Measurements from ENCODE around the gene SHROOM3. TPM values are rescaled to one million over a fixed set of nuclear protein-coding genes. Genes with fewer than 3 reads are reported as not detected.

SHROOM3 gene
- total and polyA plus RNA-seq, 2 of the 13 experiments (the other 11 are each of a cell fraction or from before 2014, with no cell fraction given): 0.01 TPM; not detected in 1

DNA sequence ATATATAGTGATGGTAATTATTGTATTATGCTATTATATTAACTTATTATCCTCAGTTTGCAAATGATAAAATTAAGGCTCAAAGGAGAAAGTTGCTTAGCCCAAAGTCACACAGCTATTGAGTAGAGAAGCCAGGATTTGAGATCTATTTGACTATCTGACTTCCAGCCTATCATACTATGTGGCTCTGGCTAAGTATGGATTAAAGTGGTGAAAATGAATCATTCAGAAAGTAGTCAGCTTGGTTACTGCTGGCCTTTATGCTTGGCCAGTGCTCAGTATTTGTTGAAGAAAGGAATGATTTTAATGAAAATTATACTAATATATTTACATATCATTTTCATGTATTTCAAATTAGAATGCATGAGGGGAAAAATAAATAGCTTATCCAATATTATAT, 219.8 kb downstream of the SHROOM3 start:
- no peak overlapping the region for H3K4me3 ChIP-seq (replicated peaks in 1 of 3; ENCODE audit: insufficient read depth in 1 of 3, low read depth in 2 of 3, low read length in 3 of 3)
- FAIRE-seq (no peak), DNase-seq (ENCODE audit: low spot score) (no peak), ATAC-seq (no peak)
- intact Hi-C loops (cut with micrococcal nuclease; ENCODE audit: unreplicated experiment) (no loop called here), in situ Hi-C loops (cut with HindIII; ENCODE audit: extremely low pct_ligation_motif_present, low pct_unique_long_range_greater_than_20kb) (no loop called here)
- ChIA-PET CTCF (ENCODE audit: low intra/inter-chr PET ratio, low total read pairs) (no interaction called here), POLR2A (no interaction called here)
- BruUV-seq (replicated peaks): no TSS peak
- H3K36me3 ChIP-seq (replicated peaks in 1 of 2; ENCODE audit: control insufficient read depth in 1 of 2, insufficient read depth in 2 of 2, low read length in 2 of 2): no peaks in the 10 kb centered on the region
- no peaks in the 10 kb centered on the region for H3K79me2 ChIP-seq (ENCODE audit: insufficient read depth, low read length)
- H2AFZ ChIP-seq (ENCODE audit: low read length): no peak overlapping the region
- no peaks in the 10 kb centered on the region for H4K20me1 ChIP-seq (ENCODE audit: insufficient read depth, low read length)
- H3K27ac ChIP-seq (ENCODE audit: extremely low read length, insufficient read depth, low read length): no peak overlapping the region
- TF ChIP-seq ADNP (CRISPR knock-in tag; IDR thresholded peaks at IDR 0.05): no peak
- no peak for TF ChIP-seq ZNF607 (CRISPR knock-in tag; IDR thresholded peaks at IDR 0.05; ENCODE audit: borderline replicate concordance)
- no peak for TF ChIP-seq ZNF496 (CRISPR knock-in tag; IDR thresholded peaks at IDR 0.05; ENCODE audit: insufficient replicate concordance)
- TF ChIP-seq ZNF709 (CRISPR knock-in tag; IDR thresholded peaks at IDR 0.05): no peak
- TF ChIP-seq ZNF264 (CRISPR knock-in tag; IDR thresholded peaks at IDR 0.05): no peak
- TF ChIP-seq MED13 (CRISPR knock-in tag; IDR thresholded peaks at IDR 0.05): no peak
- TF ChIP-seq ZNF235 (CRISPR knock-in tag; IDR thresholded peaks at IDR 0.05; ENCODE audit: borderline replicate concordance): no peak
- no peak for TF ChIP-seq HNF4G (IDR thresholded peaks at IDR 0.05; ENCODE audit: borderline replicate concordance, low read depth, low read length)
- no peak for TF ChIP-seq HNF4G (CRISPR knock-in tag; IDR thresholded peaks at IDR 0.05; ENCODE audit: borderline replicate concordance, low read depth)
- TF ChIP-seq, protein P1, sequence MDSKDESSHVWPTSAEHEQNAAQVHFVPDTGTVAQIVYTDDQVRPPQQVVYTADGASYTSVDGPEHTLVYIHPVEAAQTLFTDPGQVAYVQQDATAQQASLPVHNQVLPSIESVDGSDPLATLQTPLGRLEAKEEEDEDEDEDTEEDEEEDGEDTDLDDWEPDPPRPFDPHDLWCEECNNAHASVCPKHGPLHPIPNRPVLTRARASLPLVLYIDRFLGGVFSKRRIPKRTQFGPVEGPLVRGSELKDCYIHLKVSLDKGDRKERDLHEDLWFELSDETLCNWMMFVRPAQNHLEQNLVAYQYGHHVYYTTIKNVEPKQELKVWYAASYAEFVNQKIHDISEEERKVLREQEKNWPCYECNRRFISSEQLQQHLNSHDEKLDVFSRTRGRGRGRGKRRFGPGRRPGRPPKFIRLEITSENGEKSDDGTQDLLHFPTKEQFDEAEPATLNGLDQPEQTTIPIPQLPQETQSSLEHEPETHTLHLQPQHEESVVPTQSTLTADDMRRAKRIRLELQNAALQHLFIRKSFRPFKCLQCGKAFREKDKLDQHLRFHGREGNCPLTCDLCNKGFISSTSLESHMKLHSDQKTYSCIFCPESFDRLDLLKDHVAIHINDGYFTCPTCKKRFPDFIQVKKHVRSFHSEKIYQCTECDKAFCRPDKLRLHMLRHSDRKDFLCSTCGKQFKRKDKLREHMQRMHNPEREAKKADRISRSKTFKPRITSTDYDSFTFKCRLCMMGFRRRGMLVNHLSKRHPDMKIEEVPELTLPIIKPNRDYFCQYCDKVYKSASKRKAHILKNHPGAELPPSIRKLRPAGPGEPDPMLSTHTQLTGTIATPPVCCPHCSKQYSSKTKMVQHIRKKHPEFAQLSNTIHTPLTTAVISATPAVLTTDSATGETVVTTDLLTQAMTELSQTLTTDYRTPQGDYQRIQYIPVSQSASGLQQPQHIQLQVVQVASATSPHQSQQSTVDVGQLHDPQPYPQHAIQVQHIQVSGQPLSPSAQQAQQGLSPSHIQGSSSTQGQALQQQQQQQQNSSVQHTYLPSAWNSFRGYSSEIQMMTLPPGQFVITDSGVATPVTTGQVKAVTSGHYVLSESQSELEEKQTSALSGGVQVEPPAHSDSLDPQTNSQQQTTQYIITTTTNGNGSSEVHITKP (CRISPR knock-in tag; IDR thresholded peaks at IDR 0.05; ENCODE audit: low read depth): no peak
- TF ChIP-seq ZNF670 (CRISPR knock-in tag; IDR thresholded peaks at IDR 0.05; ENCODE audit: borderline replicate concordance): no peak
- TF ChIP-seq, protein P2, sequence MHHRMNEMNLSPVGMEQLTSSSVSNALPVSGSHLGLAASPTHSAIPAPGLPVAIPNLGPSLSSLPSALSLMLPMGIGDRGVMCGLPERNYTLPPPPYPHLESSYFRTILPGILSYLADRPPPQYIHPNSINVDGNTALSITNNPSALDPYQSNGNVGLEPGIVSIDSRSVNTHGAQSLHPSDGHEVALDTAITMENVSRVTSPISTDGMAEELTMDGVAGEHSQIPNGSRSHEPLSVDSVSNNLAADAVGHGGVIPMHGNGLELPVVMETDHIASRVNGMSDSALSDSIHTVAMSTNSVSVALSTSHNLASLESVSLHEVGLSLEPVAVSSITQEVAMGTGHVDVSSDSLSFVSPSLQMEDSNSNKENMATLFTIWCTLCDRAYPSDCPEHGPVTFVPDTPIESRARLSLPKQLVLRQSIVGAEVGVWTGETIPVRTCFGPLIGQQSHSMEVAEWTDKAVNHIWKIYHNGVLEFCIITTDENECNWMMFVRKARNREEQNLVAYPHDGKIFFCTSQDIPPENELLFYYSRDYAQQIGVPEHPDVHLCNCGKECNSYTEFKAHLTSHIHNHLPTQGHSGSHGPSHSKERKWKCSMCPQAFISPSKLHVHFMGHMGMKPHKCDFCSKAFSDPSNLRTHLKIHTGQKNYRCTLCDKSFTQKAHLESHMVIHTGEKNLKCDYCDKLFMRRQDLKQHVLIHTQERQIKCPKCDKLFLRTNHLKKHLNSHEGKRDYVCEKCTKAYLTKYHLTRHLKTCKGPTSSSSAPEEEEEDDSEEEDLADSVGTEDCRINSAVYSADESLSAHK (CRISPR knock-in tag; IDR thresholded peaks at IDR 0.05; ENCODE audit: borderline replicate concordance): no peak
- TF ChIP-seq, protein P3, sequence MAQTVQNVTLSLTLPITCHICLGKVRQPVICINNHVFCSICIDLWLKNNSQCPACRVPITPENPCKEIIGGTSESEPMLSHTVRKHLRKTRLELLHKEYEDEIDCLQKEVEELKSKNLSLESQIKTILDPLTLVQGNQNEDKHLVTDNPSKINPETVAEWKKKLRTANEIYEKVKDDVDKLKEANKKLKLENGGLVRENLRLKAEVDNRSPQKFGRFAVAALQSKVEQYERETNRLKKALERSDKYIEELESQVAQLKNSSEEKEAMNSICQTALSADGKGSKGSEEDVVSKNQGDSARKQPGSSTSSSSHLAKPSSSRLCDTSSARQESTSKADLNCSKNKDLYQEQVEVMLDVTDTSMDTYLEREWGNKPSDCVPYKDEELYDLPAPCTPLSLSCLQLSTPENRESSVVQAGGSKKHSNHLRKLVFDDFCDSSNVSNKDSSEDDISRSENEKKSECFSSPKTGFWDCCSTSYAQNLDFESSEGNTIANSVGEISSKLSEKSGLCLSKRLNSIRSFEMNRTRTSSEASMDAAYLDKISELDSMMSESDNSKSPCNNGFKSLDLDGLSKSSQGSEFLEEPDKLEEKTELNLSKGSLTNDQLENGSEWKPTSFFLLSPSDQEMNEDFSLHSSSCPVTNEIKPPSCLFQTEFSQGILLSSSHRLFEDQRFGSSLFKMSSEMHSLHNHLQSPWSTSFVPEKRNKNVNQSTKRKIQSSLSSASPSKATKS (CRISPR knock-in tag; IDR thresholded peaks at IDR 0.05): no peak
- no peak for TF ChIP-seq SP1 (IDR thresholded peaks at IDR 0.05)
- TF ChIP-seq SP1 (CRISPR knock-in tag; IDR thresholded peaks at IDR 0.05): no peak
- TF ChIP-seq, protein P4, sequence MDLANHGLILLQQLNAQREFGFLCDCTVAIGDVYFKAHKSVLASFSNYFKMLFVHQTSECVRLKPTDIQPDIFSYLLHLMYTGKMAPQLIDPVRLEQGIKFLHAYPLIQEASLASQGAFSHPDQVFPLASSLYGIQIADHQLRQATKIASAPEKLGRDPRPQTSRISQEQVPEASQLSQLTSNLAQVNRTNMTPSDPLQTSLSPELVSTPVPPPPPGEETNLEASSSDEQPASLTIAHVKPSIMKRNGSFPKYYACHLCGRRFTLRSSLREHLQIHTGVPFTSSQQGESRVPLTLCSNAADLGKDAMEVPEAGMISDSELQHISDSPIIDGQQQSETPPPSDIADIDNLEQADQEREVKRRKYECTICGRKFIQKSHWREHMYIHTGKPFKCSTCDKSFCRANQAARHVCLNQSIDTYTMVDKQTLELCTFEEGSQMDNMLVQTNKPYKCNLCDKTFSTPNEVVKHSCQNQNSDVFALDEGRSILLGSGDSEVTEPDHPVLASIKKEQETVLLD (CRISPR knock-in tag; IDR thresholded peaks at IDR 0.05; ENCODE audit: low read depth): no peak
- no peak for TF ChIP-seq ZNF260 (CRISPR knock-in tag; IDR thresholded peaks at IDR 0.05; ENCODE audit: borderline replicate concordance, low read depth)
- H3K4me2 ChIP-seq (ENCODE audit: low read depth, low read length): no peak overlapping the region
- no peaks in the 10 kb centered on the region for H3K9me3 ChIP-seq (ENCODE audit: low read length)
- no peak overlapping the region for H3K9ac ChIP-seq (ENCODE audit: insufficient read depth, low read depth, low read length)
- no peaks in the 10 kb centered on the region for H3K27me3 ChIP-seq (ENCODE audit: control insufficient read depth in 1 of 2, insufficient read depth in 2 of 2, low read length in 2 of 2)
- no peaks in the 10 kb centered on the region for H3K4me1 ChIP-seq (ENCODE audit: insufficient read depth, low read length)

All from HepG2 (cell line).